Neuronal stem cell (in vitro differentiated cells): ENCODE measurements around the gene RSAD1.
A peak's percentile ranks its signal among the peaks of the same experiment; 100 is the strongest.

Experiments
- DNase-seq: peaks from one replicate; pipeline ENCODE4 v3.0.0-alpha.2; 2013; ENCODE audit warnings: low spot score
- H2AFZ ChIP-seq: one replicate; pipeline ENCODE4 v1.6.1; 2013; ENCODE audit warnings: mild to moderate bottlenecking, low read length, inconsistent platforms
- H2AK5ac ChIP-seq: 2 replicates; pipeline ENCODE4 v1.6.1; 2013; ENCODE audit warnings: low read depth, mild to moderate bottlenecking, inconsistent platforms, low read length, moderate library complexity, mixed read lengths
- H2BK120ac ChIP-seq: 2 replicates; pipeline ENCODE4 v1.6.1; 2013; ENCODE audit warnings: low read depth, mild to moderate bottlenecking, inconsistent platforms, low read length, moderate library complexity, mixed read lengths
- H2BK12ac ChIP-seq: one replicate; pipeline ENCODE4 v1.6.1; 2013; ENCODE audit warnings: low read length, inconsistent platforms
- H2BK15ac ChIP-seq: 2 replicates; pipeline ENCODE4 v1.6.1; 2013; ENCODE audit warnings: mild to moderate bottlenecking, low read length, inconsistent platforms, mixed read lengths
- H2BK5ac ChIP-seq: one replicate; pipeline ENCODE4 v1.6.1; 2013; ENCODE audit warnings: inconsistent platforms, mild to moderate bottlenecking, low read length, moderate library complexity
- H3K14ac ChIP-seq: one replicate; pipeline ENCODE4 v1.6.1; 2013; ENCODE audit warnings: low read length, inconsistent platforms
- H3K18ac ChIP-seq: 2 replicates; pipeline ENCODE4 v1.6.1; 2013; ENCODE audit warnings: low read length, inconsistent platforms
- H3K23ac ChIP-seq: 2 replicates; pipeline ENCODE4 v1.6.1; 2013; ENCODE audit warnings: low read depth, mild to moderate bottlenecking, mixed read lengths, low read length, inconsistent platforms; ENCODE audit not compliant: poor library complexity
- H3K27ac ChIP-seq: replicated peaks from 3 replicates; pipeline ENCODE4 v1.5.1; 2013; ENCODE audit warnings: low read length, inconsistent platforms
- H3K27me3 ChIP-seq, 3 experiments: 2 replicates each; pipeline ENCODE4 v1.6.1; 2013; ENCODE audit warnings: low read length in 3 of 3, mild to moderate bottlenecking in 2 of 3, inconsistent platforms in 1 of 3, low read depth in 1 of 3, mixed read lengths in 1 of 3, moderate library complexity in 1 of 3; ENCODE audit not compliant: control insufficient read depth in 3 of 3, insufficient read depth in 3 of 3
- H3K36me3 ChIP-seq, 2 donors: replicated peaks in 1 of 2; 2 replicates each; pipeline ENCODE4 v1.6.1; 2013; ENCODE audit warnings: low read length in 2 of 2; ENCODE audit not compliant: control insufficient read depth in 2 of 2, insufficient read depth in 2 of 2
- H3K4ac ChIP-seq: 2 replicates; pipeline ENCODE4 v1.6.1; 2013; ENCODE audit warnings: inconsistent platforms, mild to moderate bottlenecking, low read length, moderate library complexity
- H3K4me1 ChIP-seq, 2 donors: 1 replicate in 1 of 2; 2 replicates in 1 of 2; pipeline ENCODE4 v1.6.1; 2013; ENCODE audit warnings: low read length in 2 of 2, low read depth in 1 of 2; ENCODE audit not compliant: control insufficient read depth in 2 of 2, insufficient read depth in 1 of 2
- H3K4me2 ChIP-seq: one replicate; pipeline ENCODE4 v1.6.1; 2013; ENCODE audit warnings: mild to moderate bottlenecking, low read length, inconsistent platforms; ENCODE audit not compliant: insufficient read depth, poor library complexity, severe bottlenecking
- H3K4me3 ChIP-seq, 2 donors: 2 replicates each; pipeline ENCODE4 v1.5.1; 2013; ENCODE audit warnings: low read length in 2 of 2, mild to moderate bottlenecking in 2 of 2, inconsistent platforms in 1 of 2, moderate library complexity in 1 of 2
- H3K79me1 ChIP-seq: one replicate; pipeline ENCODE4 v1.6.1; 2013; ENCODE audit warnings: low read depth, mild to moderate bottlenecking, inconsistent platforms, low read length, moderate library complexity
- H3K9ac ChIP-seq: one replicate; pipeline ENCODE4 v1.6.1; 2013; ENCODE audit warnings: mild to moderate bottlenecking, low read depth, low read length, inconsistent platforms; ENCODE audit not compliant: poor library complexity
- H3K9me3 ChIP-seq, 2 donors: replicated peaks in 1 of 2; 2 replicates each; pipeline versions ENCODE3 to v1.6.1; 2013; ENCODE audit warnings: low read length in 2 of 2, mild to moderate bottlenecking in 2 of 2, inconsistent platforms in 1 of 2, low read depth in 1 of 2, mixed read lengths in 1 of 2, moderate library complexity in 1 of 2; ENCODE audit not compliant: control insufficient read depth in 2 of 2, insufficient read depth in 1 of 2
- H4K8ac ChIP-seq: one replicate; pipeline ENCODE4 v1.6.1; 2013; ENCODE audit warnings: low read depth, mild to moderate bottlenecking, inconsistent platforms, low read length, moderate library complexity
- H4K91ac ChIP-seq: one replicate; pipeline ENCODE4 v1.6.1; 2013; ENCODE audit warnings: low read length, low read depth, mild to moderate bottlenecking, inconsistent platforms; ENCODE audit not compliant: poor library complexity
- WGBS, 2 donors: extraction: QIAGEN DNeasy Blood & Tissue Kit; methylation state at CpG; one replicate each; pipeline ENCODE4 v1.1.7; 2013; ENCODE audit warnings: missing lambda C conversion rate in 2 of 2, mixed read lengths in 1 of 2; ENCODE audit not compliant: insufficient read length in 2 of 2, insufficient replicate concordance in 1 of 2; ENCODE audit errors: extremely low coverage in 2 of 2; 5-methylcytosine and 5-hydroxymethylcytosine counted together

The RSAD1 gene

DNA sequence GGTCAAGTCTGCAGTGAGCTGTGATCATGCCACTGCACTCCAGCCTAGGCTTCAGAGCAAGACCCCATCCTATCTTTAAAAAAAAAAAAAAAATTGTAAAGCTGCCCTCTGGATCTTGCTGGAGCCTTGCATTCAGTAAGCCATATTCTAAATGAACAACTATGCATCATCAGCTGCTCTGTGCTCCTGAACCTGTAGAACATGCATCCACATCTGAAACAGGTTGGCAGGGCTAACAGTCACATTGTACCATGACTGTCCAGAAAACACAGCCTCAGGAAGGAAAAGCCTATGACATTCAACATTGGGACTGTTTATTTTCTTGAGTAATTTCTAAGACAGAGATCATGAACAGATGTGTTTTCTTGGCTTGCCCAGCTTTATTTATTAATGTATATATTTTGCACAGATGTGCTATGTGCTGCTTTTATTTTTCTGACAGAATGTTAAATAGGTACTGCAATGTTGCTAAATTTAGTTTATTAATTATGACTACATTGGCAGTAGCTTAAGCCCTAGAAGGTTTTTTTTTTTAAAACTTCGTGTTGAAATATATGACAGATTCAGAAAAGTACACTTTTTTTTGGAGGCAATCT, 32.8 kb upstream of the RSAD1 start:
- no peak overlapping the region for H2AFZ ChIP-seq
- H3K14ac ChIP-seq = no peak overlapping the region
- H3K9me3 ChIP-seq = no peaks in the 10 kb centered on the region
- H4K91ac ChIP-seq = no peak overlapping the region
- no peak overlapping the region for H2BK15ac ChIP-seq
- no peak overlapping the region for H2BK12ac ChIP-seq
- no peak overlapping the region for H2BK120ac ChIP-seq
- H2BK5ac ChIP-seq = no peak overlapping the region
- no peak overlapping the region for H4K8ac ChIP-seq
- H3K9ac ChIP-seq = peak overlapping the region; percentile 57
- DNase-seq = no peak
- no peak overlapping the region for H2AK5ac ChIP-seq
- H3K27ac ChIP-seq = no peak overlapping the region
- no peak overlapping the region for H3K4ac ChIP-seq
- no peak overlapping the region for H3K23ac ChIP-seq
- H3K36me3 ChIP-seq = no peaks in the 10 kb centered on the region
- H3K4me2 ChIP-seq = no peak overlapping the region
- H3K79me1 ChIP-seq = no peaks in the 10 kb centered on the region
- H3K18ac ChIP-seq = no peak overlapping the region
- H3K4me3 ChIP-seq = no peak overlapping the region
- no peaks in the 10 kb centered on the region for H3K27me3 ChIP-seq
- H3K4me1 ChIP-seq = no peaks in the 10 kb centered on the region
- WGBS, 2 donors = no CpG with 5 or more reads among the region's 1 CpG

GRCh38 chr17:50447870-50448595, 30.6 kb upstream of the RSAD1 start:
- Histone ChIP-seq H3K9me3 (no peaks in the 10 kb centered on the region), H3K4me3 (no peak overlapping the region), H2BK15ac (no peak overlapping the region), H3K27me3 (peaks cover 0 to 3% (median 0%) of the 10 kb centered on the region in 3 experiments), H3K79me1 (no peaks in the 10 kb centered on the region), H4K91ac (no peak overlapping the region), H4K8ac (no peak overlapping the region), H3K4me1 (no peaks in the 10 kb centered on the region), H3K27ac (no peak overlapping the region), H3K14ac (no peak overlapping the region), H3K18ac (no peak overlapping the region), H2BK12ac (no peak overlapping the region), H3K4ac (no peak overlapping the region), H3K4me2 (no peak overlapping the region), H2AK5ac (no peak overlapping the region), H2AFZ (no peak overlapping the region), H3K9ac (no peak overlapping the region), H2BK120ac (no peak overlapping the region), H3K36me3 (no peaks in the 10 kb centered on the region), H2BK5ac (no peak overlapping the region), H3K23ac (no peak overlapping the region)
- DNase-seq = no peak
- no CpG with 5 or more reads among the region's 7 CpGs for WGBS, 2 donors

GRCh38 chr17:50448643-50449042, 30.0 kb upstream of the RSAD1 start:
- Histone ChIP-seq H3K27me3 (peaks cover 0 to 3% (median 0%) of the 10 kb centered on the region in 3 experiments), H3K23ac (no peak overlapping the region), H3K36me3 (no peaks in the 10 kb centered on the region), H2BK120ac (no peak overlapping the region), H3K4me2 (no peak overlapping the region), H2BK5ac (no peak overlapping the region), H3K14ac (no peak overlapping the region), H2BK12ac (no peak overlapping the region), H2BK15ac (no peak overlapping the region), H3K18ac (no peak overlapping the region), H3K4me3 (no peak overlapping the region), H3K79me1 (no peaks in the 10 kb centered on the region), H3K9me3 (no peaks in the 10 kb centered on the region), H3K4ac (no peak overlapping the region), H4K8ac (no peak overlapping the region), H3K9ac (no peak overlapping the region), H4K91ac (no peak overlapping the region), H3K4me1 (no peaks in the 10 kb centered on the region), H2AK5ac (no peak overlapping the region), H2AFZ (no peak overlapping the region), H3K27ac (no peak overlapping the region)
- WGBS, 2 donors = no CpG with 5 or more reads among the region's 2 CpGs
- DNase-seq = no peak

- no peak overlapping the region for H2BK120ac ChIP-seq
- no peak overlapping the region for H2BK5ac ChIP-seq
- no peaks in the 10 kb centered on the region for H3K4me1 ChIP-seq
- H3K4me2 ChIP-seq = no peak overlapping the region
- peaks cover 0 to 3% (median 0%) of the 10 kb centered on the region in 3 experiments for H3K27me3 ChIP-seq
- H2BK15ac ChIP-seq = no peak overlapping the region
- no peak overlapping the region for H2AK5ac ChIP-seq
- H3K9me3 ChIP-seq = no peaks in the 10 kb centered on the region
- H2AFZ ChIP-seq = no peak overlapping the region
- no peak overlapping the region for H3K4ac ChIP-seq
- no CpG with 5 or more reads among the region's 7 CpGs for WGBS, 2 donors
- H3K18ac ChIP-seq = no peak overlapping the region
- no peaks in the 10 kb centered on the region for H3K36me3 ChIP-seq
- no peak overlapping the region for H4K8ac ChIP-seq
- H3K79me1 ChIP-seq = no peaks in the 10 kb centered on the region
- H3K14ac ChIP-seq = no peak overlapping the region
- no peak overlapping the region for H2BK12ac ChIP-seq
- no peak overlapping the region for H3K23ac ChIP-seq
- no peak overlapping the region for H3K9ac ChIP-seq
- DNase-seq = no peak
- H3K27ac ChIP-seq = no peak overlapping the region
- H4K91ac ChIP-seq = no peak overlapping the region
- no peak overlapping the region for H3K4me3 ChIP-seq
Observed at GRCh38 chr17:50451943-50452629, 26.6 kb upstream of the RSAD1 start.
